H1 (cell line): Measurements from ENCODE around the gene UBR1. TPM values are rescaled to one million over a fixed set of nuclear protein-coding genes. Genes with fewer than 3 reads are reported as not detected.
A peak's percentile ranks its signal among the peaks of the same experiment; 100 is the strongest.

ENCODE experiments used
- CTCF ChIA-PET: fragments of 300-600 bp; sonication (Branson Sonifier 250); formaldehyde crosslinking; loops from one replicate; lab custom pipeline; 2021; ENCODE audit not compliant: partially characterized antibody; lab: Charles Lee
- POLR2A ChIA-PET: fragments of 300-600 bp; sonication (Branson Sonifier 250); formaldehyde crosslinking; loops from one replicate; lab custom pipeline; 2021; ENCODE audit warnings: inconsistent platforms; ENCODE audit not compliant: partially characterized antibody; lab: Charles Lee
- DNase-seq, 2 experiments: peaks; one replicate each; pipeline versions ENCODE4 v3.0.0 to v3.0.0-alpha.2; 2010 to 2022; ENCODE audit warnings: low spot score in 2 of 2, low read depth in 1 of 2, mixed read lengths in 1 of 2
- FAIRE-seq: peaks from 2 replicates; lab custom pipeline; 2011; peaks lifted over from hg19 to GRCh38; lab: Jason Lieb, UNC
- H2AFZ ChIP-seq: 2 replicates; pipeline ENCODE4 v1.8.1; 2012; ENCODE audit warnings: low read length, inconsistent platforms
- H2AK5ac ChIP-seq: 2 replicates; pipeline ENCODE4 v1.6.1; 2013; ENCODE audit warnings: low read depth, low read length
- H2BK120ac ChIP-seq: replicated peaks from 2 replicates; pipeline ENCODE3; 2013; ENCODE audit warnings: low read depth, low read length, inconsistent platforms
- H2BK12ac ChIP-seq: 2 replicates; pipeline ENCODE4 v1.6.1; 2013; ENCODE audit warnings: low read depth, low read length
- H2BK15ac ChIP-seq: 2 replicates; pipeline ENCODE4 v1.6.1; 2013; ENCODE audit warnings: low read length
- H2BK20ac ChIP-seq: 2 replicates; pipeline ENCODE4 v1.6.1; 2013; ENCODE audit warnings: low read length
- H2BK5ac ChIP-seq: 2 replicates; pipeline ENCODE4 v1.6.1; 2013; ENCODE audit warnings: low read depth, low read length
- H3K14ac ChIP-seq: 2 replicates; pipeline ENCODE4 v1.6.1; 2013; ENCODE audit warnings: inconsistent platforms; ENCODE audit not compliant: insufficient read length
- H3K18ac ChIP-seq: 2 replicates; pipeline ENCODE4 v1.6.1; 2013; ENCODE audit warnings: low read length; ENCODE audit errors: extremely low read depth
- H3K23ac ChIP-seq: 2 replicates; pipeline ENCODE4 v1.6.1; 2013; ENCODE audit warnings: inconsistent platforms; ENCODE audit not compliant: insufficient read length
- H3K23me2 ChIP-seq: 2 replicates; pipeline ENCODE4 v1.6.1; 2013; ENCODE audit warnings: low read depth, low read length
- H3K27ac ChIP-seq: 2 replicates; pipeline ENCODE4 v1.6.1; 2011; ENCODE audit warnings: low read depth, low read length, inconsistent platforms
- H3K27me3 ChIP-seq, 4 experiments: replicated peaks in 1 of 4; 1 replicate in 1 of 4; 2 replicates in 3 of 4; pipeline versions ENCODE4 v1.6.1 to v1.8.1; 2011 to 2013; ENCODE audit warnings: low read length in 3 of 4, mild to moderate bottlenecking in 3 of 4, inconsistent platforms in 2 of 4, mixed read lengths in 2 of 4, moderate library complexity in 1 of 4; ENCODE audit not compliant: control insufficient read depth in 3 of 4, insufficient read depth in 3 of 4; ENCODE audit errors: extremely low read depth in 1 of 4
- H3K36me3 ChIP-seq, 4 experiments: 2 replicates each; pipeline versions ENCODE4 v1.6.1 to v1.8.1; 2011 to 2013; ENCODE audit warnings: mild to moderate bottlenecking in 4 of 4, low read length in 3 of 4, moderate library complexity in 2 of 4, control low read depth in 1 of 4, inconsistent platforms in 1 of 4; ENCODE audit not compliant: insufficient read depth in 4 of 4, control insufficient read depth in 2 of 4
- H3K4ac ChIP-seq: replicated peaks from 2 replicates; pipeline ENCODE3; 2013; ENCODE audit warnings: low read length, low read depth, mixed read lengths, inconsistent platforms; ENCODE audit not compliant: insufficient read length
- H3K4me1 ChIP-seq, 4 experiments: replicated peaks in 1 of 4; 1 replicate in 1 of 4; 2 replicates in 3 of 4; pipeline versions ENCODE4 v1.6.1 to v1.8.1; 2011 to 2013; ENCODE audit warnings: low read length in 3 of 4, inconsistent platforms in 2 of 4, mixed read lengths in 1 of 4; ENCODE audit not compliant: insufficient read depth in 4 of 4, control insufficient read depth in 3 of 4
- H3K4me2 ChIP-seq, 2 experiments: 2 replicates each; pipeline versions ENCODE4 v1.6.1 to v1.8.1; 2011 to 2013; ENCODE audit warnings: low read depth in 2 of 2, low read length in 2 of 2, control low read depth in 1 of 2, inconsistent platforms in 1 of 2, mild to moderate bottlenecking in 1 of 2; ENCODE audit not compliant: insufficient read depth in 1 of 2
- H3K4me3 ChIP-seq, 4 experiments: fragments of 200-600, 300-600 bp in 1 of 4; sonication (generic), shearing (Covaris generic), sonication (Bioruptor Twin) in 1 of 4; 2 replicates each; pipeline versions ENCODE4 v1.5.1 to v1.8.1; 2011 to 2016; ENCODE audit warnings: low read length in 4 of 4, low read depth in 3 of 4, control low read depth in 2 of 4, inconsistent platforms in 2 of 4, mild to moderate bottlenecking in 2 of 4, mixed read lengths in 1 of 4, moderate library complexity in 1 of 4; ENCODE audit not compliant: insufficient read depth in 2 of 4; ENCODE audit errors: extremely low read depth in 1 of 4
- H3K56ac ChIP-seq: replicated peaks from 2 replicates; pipeline ENCODE3; 2013; ENCODE audit warnings: low read depth, mild to moderate bottlenecking, mixed read lengths, low read length, inconsistent platforms; ENCODE audit not compliant: insufficient read length
- H3K79me1 ChIP-seq: 2 replicates; pipeline ENCODE4 v1.6.1; 2013; ENCODE audit warnings: low read depth, low read length, control low read depth
- H3K79me2 ChIP-seq, 2 experiments: 2 replicates each; pipeline versions ENCODE4 v1.6.1 to v1.8.1; 2012 to 2013; ENCODE audit warnings: low read length in 2 of 2, mild to moderate bottlenecking in 2 of 2, inconsistent platforms in 1 of 2; ENCODE audit not compliant: insufficient read depth in 2 of 2, control insufficient read depth in 1 of 2
- H3K9ac ChIP-seq, 4 experiments: replicated peaks in 1 of 4; 1 replicate in 1 of 4; 2 replicates in 3 of 4; pipeline versions ENCODE4 v1.6.1 to v1.8.1; 2011 to 2013; ENCODE audit warnings: low read depth in 3 of 4, low read length in 3 of 4, control low read depth in 2 of 4, mild to moderate bottlenecking in 2 of 4, moderate library complexity in 2 of 4, inconsistent platforms in 1 of 4; ENCODE audit errors: extremely low read depth in 1 of 4
- H3K9me3 ChIP-seq, 2 experiments: 2 replicates each; pipeline versions ENCODE4 v1.6.1 to v1.8.1; 2012 to 2013; ENCODE audit warnings: mild to moderate bottlenecking in 2 of 2, moderate library complexity in 2 of 2, control low read depth in 1 of 2, inconsistent platforms in 1 of 2, low read depth in 1 of 2, low read length in 1 of 2, mixed read lengths in 1 of 2; ENCODE audit not compliant: insufficient read depth in 2 of 2
- H4K20me1 ChIP-seq, 2 experiments: replicated peaks in 1 of 2; 2 replicates each; pipeline versions ENCODE3 to v1.8.1; 2011 to 2013; ENCODE audit warnings: inconsistent platforms in 2 of 2, low read length in 2 of 2, mild to moderate bottlenecking in 1 of 2; ENCODE audit not compliant: insufficient read depth in 2 of 2, control insufficient read depth in 1 of 2
- H4K5ac ChIP-seq: 2 replicates; pipeline ENCODE4 v1.6.1; 2013; ENCODE audit warnings: low read length, low read depth, mixed read lengths, inconsistent platforms; ENCODE audit not compliant: insufficient read length
- H4K8ac ChIP-seq: 2 replicates; pipeline ENCODE4 v1.8.0; 2013; ENCODE audit warnings: mild to moderate bottlenecking, moderate library complexity, low read length, inconsistent platforms; ENCODE audit not compliant: insufficient read depth; ENCODE audit errors: extremely low read depth
- H4K91ac ChIP-seq: replicated peaks from 2 replicates; pipeline ENCODE3; 2013; ENCODE audit warnings: low read length, mixed read lengths, inconsistent platforms; ENCODE audit not compliant: insufficient read length
- BCL11A ChIP-seq, 2 experiments: IDR thresholded peaks; one replicate each; pipeline ENCODE4 v1.6.1; 2011; ENCODE audit warnings: low read depth in 2 of 2, low read length in 2 of 2, mild to moderate bottlenecking in 2 of 2
- CBX5 ChIP-seq: fragments of 300-800, 300-1000 bp; sonication (generic); IDR thresholded peaks from 2 replicates; pipeline ENCODE4 v1.7.1; 2016; ENCODE audit warnings: antibody characterized with exemption, low read length, low read depth
- CEBPB ChIP-seq: IDR thresholded peaks from 2 replicates; pipeline ENCODE4 v1.6.1; 2012; ENCODE audit warnings: low read depth, low read length
- E2F6 ChIP-seq: IDR thresholded peaks from 2 replicates; pipeline ENCODE4 v1.6.1; 2012; ENCODE audit warnings: inconsistent platforms
- EP300 ChIP-seq, 2 experiments: IDR thresholded peaks; 1 replicate in 1 of 2; 2 replicates in 1 of 2; pipeline ENCODE4 v1.6.1; 2011 to 2012; ENCODE audit warnings: low read depth in 2 of 2, low read length in 2 of 2, mild to moderate bottlenecking in 2 of 2, borderline replicate concordance in 1 of 2, inconsistent platforms in 1 of 2, moderate library complexity in 1 of 2
- EZH2 ChIP-seq: fragments of 200-600 bp; sonication (generic); IDR thresholded peaks from 2 replicates; pipeline ENCODE4 v1.7.1; 2012; ENCODE audit warnings: low read depth, mild to moderate bottlenecking, moderate library complexity, low read length, inconsistent platforms; ENCODE audit not compliant: severe bottlenecking
- NANOG ChIP-seq: IDR thresholded peaks from 2 replicates; pipeline ENCODE4 v1.6.1; 2011; ENCODE audit warnings: low read length, low read depth, mild to moderate bottlenecking, inconsistent platforms; ENCODE audit not compliant: insufficient read depth, poor library complexity, severe bottlenecking
- SIN3A ChIP-seq, 2 experiments: IDR thresholded peaks in 1 of 2; conservative IDR thresholded peaks in 1 of 2; 2 replicates each; pipeline ENCODE4 v1.6.1; 2011 to 2012; ENCODE audit warnings: low read length in 2 of 2, improper control_type of control experiment in 1 of 2, low read depth in 1 of 2, mild to moderate bottlenecking in 1 of 2
- SUZ12 ChIP-seq: fragments of 200-600 bp; sonication (generic); IDR thresholded peaks from 2 replicates; pipeline ENCODE4 v1.6.1; 2012; ENCODE audit warnings: mild to moderate bottlenecking, inconsistent platforms, low read length, moderate library complexity, mixed read lengths
- TBP ChIP-seq: IDR thresholded peaks from 2 replicates; pipeline ENCODE4 v1.6.1; 2011; ENCODE audit warnings: low read depth, low read length, improper control_type of control experiment
- TEAD4 ChIP-seq: IDR thresholded peaks from 2 replicates; pipeline ENCODE4 v1.6.1; 2012; ENCODE audit warnings: low read depth, low read length, inconsistent platforms, mixed read lengths
- WGBS, 2 experiments: shearing (Covaris generic) in 1 of 2; methylation state at CpG; one replicate each; pipeline versions ENCODE4 v1.1.6 to v1.1.7; 2013 to 2015; ENCODE audit warnings: low lambda C conversion rate in 2 of 2, mixed read lengths in 2 of 2, inconsistent platforms in 1 of 2, low coverage in 1 of 2, missing lambda C conversion rate in 1 of 2; ENCODE audit not compliant: insufficient replicate concordance in 2 of 2, insufficient coverage in 1 of 2, insufficient read length in 1 of 2; ENCODE audit errors: extremely low coverage in 1 of 2, missing lambda C conversion rate in 1 of 2; 5-methylcytosine and 5-hydroxymethylcytosine counted together
- polyA plus RNA-seq, 7 experiments: library from polyadenylated mRNA; depleted of rRNA in 3 of 7; stranded (reverse) in 5 of 7; unstranded in 2 of 7; fragments of >200 nt in 5 of 7; fragments of 200-250 nt in 2 of 7; gene quantifications; 1 replicate in 5 of 7; 2 replicates in 1 of 7; 4 replicates in 1 of 7; pipeline versions ENCODE4 v1.2.1 to v1.2.3, GENCODE V29; 2011 to 2013; ENCODE audit warnings: missing spikeins in 2 of 7, mixed read lengths in 2 of 7
- total RNA-seq: library from RNA; stranded (reverse); fragmentation: NEBNext Ultra II Directional; extraction: Animal tissue kit (Norgen Biotek cat#: 25700); gene quantifications from 2 replicates; pipeline ENCODE4 v1.2.1, GENCODE V29; 2021
- TF ChIP-seq, protein P1 (sequence below): IDR thresholded peaks from 2 replicates; pipeline ENCODE4 v1.6.1; 2011; ENCODE audit warnings: low read length, improper control_type of control experiment

The UBR1 gene
- total and polyA plus RNA-seq, 2 of the 8 experiments (the other 6 are each of a cell fraction or from before 2014, with no cell fraction given): 3.7 to 18.7 TPM

- Histone ChIP-seq H3K18ac (no peak overlapping the region), H3K9me3 (no peaks in the 10 kb centered on the region), H4K5ac (no peak overlapping the region), H3K27me3 (no peaks in the 10 kb centered on the region), H3K79me2 (peaks cover 0 to 39% of the 10 kb centered on the region in 2 experiments; a peak in 3 of 4 replicates), H2BK20ac (no peak overlapping the region), H3K79me1 (peaks cover 5% of the 10 kb centered on the region; the same call in 1 of the 2 replicates), H4K91ac (no peak overlapping the region), H3K23me2 (no peaks in the 10 kb centered on the region; the same call in 1 of the 2 replicates), H3K4me1 (no peaks in the 10 kb centered on the region), H3K56ac (no peak overlapping the region), H2BK120ac (no peak overlapping the region), H3K27ac (no peak overlapping the region), H3K9ac (no peak overlapping the region), H3K4ac (no peak overlapping the region), H4K20me1 (no peaks in the 10 kb centered on the region), H2BK15ac (no peak overlapping the region), H2BK5ac (no peak overlapping the region), H3K23ac (no peak overlapping the region), H3K4me3 (0 out of 8 replicates have a peak overlapping the region, but pooled peaks of 1 of the 4 experiments have one; percentile 5), H2AK5ac (no peak overlapping the region), H3K4me2 (no peak overlapping the region; a peak in 1 of 4 replicates), H2AFZ (no peak overlapping the region), H2BK12ac (no peak overlapping the region), H3K14ac (no peak overlapping the region), H4K8ac (no peak overlapping the region), H3K36me3 (peaks cover 0 to 6% (median 2%) of the 10 kb centered on the region in 4 experiments; a peak in 2 of 8 replicates)
- no peak for FAIRE-seq
- no peak for DNase-seq
- 76% methylated on average over 1 of the region's 1 CpG; no CpG with 5 or more reads in 1 of the 2 experiments for WGBS, 2 experiments
- ChIA-PET CTCF (no interaction called here), POLR2A (no interaction called here)
- TF ChIP-seq SIN3A (conservative IDR thresholded peaks at IDR 0.05 in 1 of 2, IDR thresholded peaks at IDR 0.05 in 1 of 2; ENCODE audit: low read depth in 1 of 2, low read length in 2 of 2) (no peak), BCL11A (IDR thresholded peaks at IDR 0.05; ENCODE audit: low read depth in 2 of 2, low read length in 2 of 2) (no peak), SUZ12 (no peak), CBX5 (no peak), CEBPB (no peak), TBP (no peak), NANOG (no peak), E2F6 (no peak), EP300 (IDR thresholded peaks at IDR 0.05; ENCODE audit: borderline replicate concordance in 1 of 2, low read depth in 2 of 2, low read length in 2 of 2) (no peak), TEAD4 (no peak), EZH2 (no peak)
- TF ChIP-seq, protein P1, sequence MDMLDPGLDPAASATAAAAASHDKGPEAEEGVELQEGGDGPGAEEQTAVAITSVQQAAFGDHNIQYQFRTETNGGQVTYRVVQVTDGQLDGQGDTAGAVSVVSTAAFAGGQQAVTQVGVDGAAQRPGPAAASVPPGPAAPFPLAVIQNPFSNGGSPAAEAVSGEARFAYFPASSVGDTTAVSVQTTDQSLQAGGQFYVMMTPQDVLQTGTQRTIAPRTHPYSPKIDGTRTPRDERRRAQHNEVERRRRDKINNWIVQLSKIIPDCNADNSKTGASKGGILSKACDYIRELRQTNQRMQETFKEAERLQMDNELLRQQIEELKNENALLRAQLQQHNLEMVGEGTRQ: no peak
These were observed 1.9 kb downstream of the UBR1 start for GRCh38 chr15:43103907-43104306.
